Neural cell (in vitro differentiated cells): Measurements from ENCODE around the gene RASSF8. TPM values are rescaled to one million over a fixed set of nuclear protein-coding genes. Genes with fewer than 3 reads are reported as not detected.
"Not testable (repeated sequence)": the region's sequence is repeated elsewhere in the genome, so short reads cannot be mapped to it uniquely, and the experiment has no call there.

Source experiments
- H2AFZ ChIP-seq: fragments of 200-600, 300-800 bp; sonication (generic), shearing (Covaris generic); 2 replicates; pipeline ENCODE4 v1.6.0; 2014; ENCODE audit warnings: low read depth, mild to moderate bottlenecking, antibody characterized with exemption, low read length, moderate library complexity
- H3F3A ChIP-seq: fragments of 200-600 bp; shearing (Covaris generic); 2 replicates; pipeline ENCODE4 v1.6.1; 2016; ENCODE audit warnings: mild to moderate bottlenecking, moderate library complexity, mixed read lengths, antibody characterized with exemption, low read length; ENCODE audit not compliant: insufficient read depth, poor library complexity, severe bottlenecking
- H3K27ac ChIP-seq: fragments of 200-600, 300-800 bp; sonication (generic), shearing (Covaris generic); 2 replicates; pipeline ENCODE4 v1.5.1; 2014; ENCODE audit warnings: mild to moderate bottlenecking, low read length, moderate library complexity
- H3K27me3 ChIP-seq: fragments of 300-800, 200-600 bp; sonication (generic), shearing (Covaris generic); 2 replicates; pipeline ENCODE4 v1.6.0; 2014; ENCODE audit warnings: mild to moderate bottlenecking, low read depth, low read length, moderate library complexity; ENCODE audit not compliant: insufficient read depth
- H3K36me3 ChIP-seq: fragments of 300-800, 200-600 bp; sonication (generic), shearing (Covaris generic); 2 replicates; pipeline ENCODE4 v1.5.1; 2014; ENCODE audit warnings: mild to moderate bottlenecking, antibody characterized with exemption, low read length, moderate library complexity; ENCODE audit not compliant: insufficient read depth
- H3K4me2 ChIP-seq: fragments of 300-800, 200-600 bp; sonication (generic), shearing (Covaris generic); 2 replicates; pipeline ENCODE4 v1.6.0; 2014; ENCODE audit warnings: mild to moderate bottlenecking, low read length
- H3K4me3 ChIP-seq: fragments of 300-800, 200-600 bp; sonication (generic), shearing (Covaris generic); 2 replicates; pipeline ENCODE4 v1.5.1; 2014; ENCODE audit warnings: mild to moderate bottlenecking, low read length, moderate library complexity
- H3K79me2 ChIP-seq: fragments of 200-600 bp; shearing (Covaris generic); replicated peaks from 2 replicates; pipeline ENCODE4 v1.6.0; 2014; ENCODE audit warnings: mild to moderate bottlenecking, low read length, moderate library complexity; ENCODE audit not compliant: insufficient read depth
- H3K9ac ChIP-seq: fragments of 300-800, 200-600 bp; sonication (generic), shearing (Covaris generic); 2 replicates; pipeline ENCODE4 v1.6.1; 2016; ENCODE audit warnings: mild to moderate bottlenecking, low read length, mixed read lengths
- H3K9me2 ChIP-seq: fragments of 200-600 bp; shearing (Covaris generic); 2 replicates; pipeline ENCODE4 v1.6.1; 2016; ENCODE audit warnings: mild to moderate bottlenecking, low read length, mixed read lengths; ENCODE audit not compliant: insufficient read depth
- H3K9me3 ChIP-seq: fragments of 200-600, 300-800 bp; sonication (generic), shearing (Covaris generic); 2 replicates; pipeline ENCODE4 v1.6.1; 2016; ENCODE audit warnings: mild to moderate bottlenecking, mixed run types, low read length, moderate library complexity, mixed read lengths
- H4K20me1 ChIP-seq: fragments of 200-600 bp; shearing (Covaris generic); 2 replicates; pipeline ENCODE4 v1.6.1; 2016; ENCODE audit warnings: mild to moderate bottlenecking, mixed run types; ENCODE audit not compliant: insufficient read depth
- CTCF ChIP-seq: fragments of 450-650 bp; IDR thresholded peaks from 2 replicates; pipeline ENCODE4 v1.5.1; 2014; ENCODE audit warnings: antibody characterized with exemption, mild to moderate bottlenecking, moderate library complexity; ENCODE audit not compliant: poor library complexity, severe bottlenecking
- EP300 ChIP-seq: fragments of 450-650 bp; conservative IDR thresholded peaks from 2 replicates; pipeline ENCODE4 v1.6.1; 2014; ENCODE audit warnings: antibody characterized with exemption, mild to moderate bottlenecking, moderate library complexity; ENCODE audit not compliant: poor library complexity, severe bottlenecking
- EZH2 ChIP-seq: fragments of 200-600, 300-800 bp; shearing (Covaris generic), sonication (generic); IDR thresholded peaks from 2 replicates; pipeline ENCODE4 v1.6.1; 2014; ENCODE audit warnings: antibody characterized with exemption, low read length, borderline replicate concordance, mild to moderate bottlenecking; ENCODE audit not compliant: insufficient read depth, poor library complexity, severe bottlenecking
- MXI1 ChIP-seq: fragments of 450-650 bp; conservative IDR thresholded peaks from 2 replicates; pipeline ENCODE4 v1.6.1; 2014; ENCODE audit warnings: antibody characterized with exemption, mild to moderate bottlenecking; ENCODE audit not compliant: poor library complexity, severe bottlenecking
- POLR2AphosphoS5 ChIP-seq: IDR thresholded peaks from 2 replicates; pipeline ENCODE4 v1.6.1; 2012
- RAD21 ChIP-seq: fragments of 450-650 bp; conservative IDR thresholded peaks from 2 replicates; pipeline ENCODE4 v1.6.1; 2014; ENCODE audit warnings: antibody characterized with exemption, mild to moderate bottlenecking, moderate library complexity
- REST ChIP-seq: IDR thresholded peaks from 2 replicates; pipeline ENCODE4 v1.6.1; 2012; ENCODE audit warnings: borderline replicate concordance
- SMC3 ChIP-seq: fragments of 450-650 bp; conservative IDR thresholded peaks from 2 replicates; pipeline ENCODE4 v1.6.1; 2014; ENCODE audit warnings: antibody characterized with exemption, mild to moderate bottlenecking, moderate library complexity; ENCODE audit not compliant: poor library complexity
- TAF1 ChIP-seq: IDR thresholded peaks from 2 replicates; pipeline ENCODE4 v1.6.1; 2012; ENCODE audit warnings: low read depth
- polyA plus RNA-seq: library from polyadenylated mRNA; depleted of rRNA; stranded (reverse); fragments of >200 nt; gene quantifications from 2 replicates; pipeline ENCODE4 v1.2.3, GENCODE V29; 2014

Gene RASSF8
- polyA plus RNA-seq, 1 donor from 2014 or later: 11.4 TPM

GRCh38 chr12:26056335-26056734, 97.9 kb downstream of the RASSF8 start:
- Histone ChIP-seq H4K20me1 (no peaks in the 10 kb centered on the region), H3K9me2 (no peaks in the 10 kb centered on the region), H3K79me2 (no peaks in the 10 kb centered on the region), H3K9me3 (no peaks in the 10 kb centered on the region), H3K9ac (no peak overlapping the region), H2AFZ (no peak overlapping the region), H3K4me3 (no peak overlapping the region), H3K27ac (no peak overlapping the region), H3F3A (no peaks in the 10 kb centered on the region), H3K27me3 (no peaks in the 10 kb centered on the region), H3K4me2 (no peak overlapping the region), H3K36me3 (no peaks in the 10 kb centered on the region)
- no peak for TF ChIP-seq CTCF
- no peak for TF ChIP-seq EZH2
- no peak for TF ChIP-seq SMC3
- TF ChIP-seq POLR2AphosphoS5: no peak
- no peak for TF ChIP-seq RAD21
- no peak for TF ChIP-seq TAF1
- no peak for TF ChIP-seq MXI1
- no peak for TF ChIP-seq EP300
- no peak for TF ChIP-seq REST

GRCh38 chr12:26057271-26057670, 98.8 kb downstream of the RASSF8 start:
- H3K36me3 ChIP-seq, H3K79me2 ChIP-seq, H3K4me3 ChIP-seq: not testable (repeated sequence)

GRCh38 chr12:26058308-26058707, 99.8 kb downstream of the RASSF8 start:
- Histone ChIP-seq H3K9me2 (no peaks in the 10 kb centered on the region), H3K4me2 (no peak overlapping the region), H3K27me3 (no peaks in the 10 kb centered on the region), H3K79me2 (no peaks in the 10 kb centered on the region), H3K9ac (no peak overlapping the region), H3K36me3 (no peaks in the 10 kb centered on the region), H3K4me3 (no peak overlapping the region), H2AFZ (no peak overlapping the region), H3K27ac (no peak overlapping the region), H3K9me3 (no peaks in the 10 kb centered on the region), H3F3A (no peaks in the 10 kb centered on the region), H4K20me1 (no peaks in the 10 kb centered on the region)
- TF ChIP-seq EZH2 (no peak), CTCF (no peak), TAF1 (no peak), RAD21 (no peak), SMC3 (no peak), MXI1 (no peak), REST (no peak), POLR2AphosphoS5 (no peak), EP300 (no peak)

More at GRCh38 chr12:26057271-26057670, 98.8 kb downstream of the RASSF8 start:
- H3K9me3 ChIP-seq, H3K27ac ChIP-seq, H3K9ac ChIP-seq, H2AFZ ChIP-seq, H3K4me2 ChIP-seq, H3K27me3 ChIP-seq, H3K9me2 ChIP-seq, H4K20me1 ChIP-seq, H3F3A ChIP-seq: not testable (repeated sequence)
